ENCODE results near the gene SEC16A.

The SEC16A gene

GRCh38 chr9:136501686-136502085 lies 18.8 kb upstream of the SEC16A start:
- Histone ChIP-seq H3K36me3 (ENCODE audit: control insufficient read depth, insufficient read depth, low read length) (peaks cover 97% of the 10 kb centered on the region), H3K9me3 (ENCODE audit: control insufficient read depth, low read length) (no peaks in the 10 kb centered on the region), H3K27ac (ENCODE audit: insufficient read depth, low read length, poor library complexity, severe bottlenecking) (no peak overlapping the region), H3K4me3 (ENCODE audit: insufficient read depth, low read depth, low read length, poor library complexity, severe bottlenecking) (no peak overlapping the region), H3K4me1 (ENCODE audit: control insufficient read depth, insufficient read depth, low read length, poor library complexity, severe bottlenecking) (no peaks in the 10 kb centered on the region), H3K27me3 (replicated peaks; ENCODE audit: control insufficient read depth, insufficient read depth, low read length, poor library complexity, severe bottlenecking) (no peaks in the 10 kb centered on the region)
- no peak for DNase-seq

DNA sequence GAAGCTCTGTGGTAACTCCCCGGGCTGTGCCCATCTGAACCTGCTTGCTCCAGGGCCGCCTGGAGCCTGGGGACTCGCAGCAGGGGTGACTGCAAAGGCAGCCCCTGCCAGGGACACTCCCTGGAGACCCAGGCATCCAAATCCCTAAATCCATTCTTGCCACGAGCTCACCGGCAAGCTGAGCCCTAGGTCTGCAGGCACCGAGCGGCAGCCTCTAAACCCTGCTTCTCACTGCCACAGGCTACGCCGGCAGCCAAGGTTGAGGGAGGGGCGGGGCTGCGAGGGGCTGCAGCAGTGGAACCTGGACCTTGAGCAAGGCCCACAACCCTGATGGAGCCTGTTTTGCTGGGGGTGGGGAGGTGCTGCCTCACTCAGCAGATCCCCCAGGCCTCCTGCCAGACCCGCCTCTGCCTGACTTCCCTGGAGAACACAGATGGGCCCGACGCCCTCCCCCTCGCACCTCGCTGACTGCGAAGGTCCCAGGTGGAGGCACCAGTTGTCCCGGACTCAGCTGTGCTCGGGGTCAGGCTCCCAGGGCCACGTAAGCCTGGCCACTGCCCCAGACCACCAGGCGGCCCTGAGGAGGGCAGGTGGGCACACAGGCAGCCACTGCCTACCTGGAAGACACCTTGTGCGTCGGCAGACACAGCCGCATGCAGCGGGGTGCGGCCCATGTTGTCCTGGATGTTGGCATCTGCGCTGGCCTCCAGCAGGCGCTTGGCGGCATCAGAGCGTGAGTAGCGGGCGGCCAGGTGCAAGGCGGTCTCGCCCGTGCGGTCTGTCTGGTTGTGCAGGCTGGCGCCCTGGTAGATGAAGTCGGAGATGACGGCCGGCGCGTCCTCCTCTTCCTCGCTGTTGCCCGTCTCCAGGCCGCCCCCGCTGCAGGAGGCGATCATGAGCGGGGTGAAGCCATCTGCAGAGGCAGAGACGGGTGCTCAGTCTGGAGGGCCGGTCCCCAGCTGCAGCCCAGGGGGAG lies 17.4 kb upstream of the SEC16A start:
- Histone ChIP-seq H3K4me3 (ENCODE audit: insufficient read depth, low read depth, low read length, poor library complexity, severe bottlenecking) (no peak overlapping the region), H3K9me3 (ENCODE audit: control insufficient read depth, low read length) (no peaks in the 10 kb centered on the region), H3K36me3 (ENCODE audit: control insufficient read depth, insufficient read depth, low read length) (peaks cover 96% of the 10 kb centered on the region), H3K4me1 (ENCODE audit: control insufficient read depth, insufficient read depth, low read length, poor library complexity, severe bottlenecking) (no peaks in the 10 kb centered on the region), H3K27me3 (replicated peaks; ENCODE audit: control insufficient read depth, insufficient read depth, low read length, poor library complexity, severe bottlenecking) (no peaks in the 10 kb centered on the region), H3K27ac (ENCODE audit: insufficient read depth, low read length, poor library complexity, severe bottlenecking) (no peak overlapping the region)
- no peak for DNase-seq

GRCh38 chr9:136499071-136499934 lies 16.5 kb upstream of the SEC16A start:
- Histone ChIP-seq H3K27me3 (replicated peaks; ENCODE audit: control insufficient read depth, insufficient read depth, low read length, poor library complexity, severe bottlenecking) (no peaks in the 10 kb centered on the region), H3K36me3 (ENCODE audit: control insufficient read depth, insufficient read depth, low read length) (peaks cover 87% of the 10 kb centered on the region), H3K27ac (ENCODE audit: insufficient read depth, low read length, poor library complexity, severe bottlenecking) (no peak overlapping the region), H3K4me1 (ENCODE audit: control insufficient read depth, insufficient read depth, low read length, poor library complexity, severe bottlenecking) (no peaks in the 10 kb centered on the region), H3K9me3 (ENCODE audit: control insufficient read depth, low read length) (no peaks in the 10 kb centered on the region), H3K4me3 (ENCODE audit: insufficient read depth, low read depth, low read length, poor library complexity, severe bottlenecking) (no peak overlapping the region)
- DNase-seq, result no peak

DNA sequence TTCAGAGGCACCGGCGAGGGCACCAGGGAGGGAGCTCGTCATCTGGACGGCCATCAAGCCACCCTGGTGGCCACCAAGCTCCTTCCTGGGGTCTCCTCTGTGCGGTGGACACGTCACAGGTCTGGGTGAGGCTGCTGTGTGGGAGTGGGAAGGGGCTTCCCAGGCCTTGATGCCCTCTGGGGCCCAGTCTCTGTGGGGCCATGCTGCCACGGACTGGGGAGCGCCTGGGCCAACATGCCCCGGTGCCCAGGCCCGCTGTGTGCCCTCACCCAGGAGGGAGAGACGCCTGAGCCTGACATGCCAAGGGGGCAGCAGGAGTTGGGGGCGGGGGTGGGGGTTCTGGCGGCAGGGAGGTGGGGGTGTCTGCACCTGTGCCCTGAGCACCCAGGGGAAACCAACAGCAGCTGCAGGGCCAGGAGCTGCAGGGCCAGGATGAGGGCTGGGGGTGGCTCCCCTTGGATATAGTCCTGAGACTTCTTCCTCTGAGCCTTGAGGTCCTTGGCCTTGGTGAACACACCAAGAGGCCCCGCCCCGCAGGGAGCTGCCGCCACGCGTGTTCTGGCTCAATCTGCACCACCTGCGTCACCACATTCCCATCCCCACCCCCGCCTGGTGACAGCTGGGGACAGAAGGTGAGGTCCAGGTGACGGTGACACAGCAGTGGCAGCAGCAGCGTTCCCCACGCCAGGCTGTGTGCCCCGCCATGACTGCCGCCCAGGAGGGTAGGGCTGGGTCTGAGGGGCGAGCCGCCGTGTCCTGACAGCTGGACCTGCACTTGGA lies 15.3 kb upstream of the SEC16A start:
- peaks cover 75% of the 10 kb centered on the region for H3K36me3 ChIP-seq (ENCODE audit: control insufficient read depth, insufficient read depth, low read length)
- DNase-seq, result no peak

GRCh38 chr9:136496801-136497620 lies 14.2 kb upstream of the SEC16A start:
- Histone ChIP-seq H3K36me3 (ENCODE audit: control insufficient read depth, insufficient read depth, low read length) (peaks cover 64% of the 10 kb centered on the region), H3K27ac (ENCODE audit: insufficient read depth, low read length, poor library complexity, severe bottlenecking) (no peak overlapping the region), H3K27me3 (replicated peaks; ENCODE audit: control insufficient read depth, insufficient read depth, low read length, poor library complexity, severe bottlenecking) (no peaks in the 10 kb centered on the region), H3K9me3 (ENCODE audit: control insufficient read depth, low read length) (no peaks in the 10 kb centered on the region), H3K4me3 (ENCODE audit: insufficient read depth, low read depth, low read length, poor library complexity, severe bottlenecking) (no peak overlapping the region), H3K4me1 (ENCODE audit: control insufficient read depth, insufficient read depth, low read length, poor library complexity, severe bottlenecking) (no peaks in the 10 kb centered on the region)
- no peak for DNase-seq

More for the DNA sequence above, 15.3 kb upstream of the SEC16A start:
- H3K9me3 ChIP-seq (ENCODE audit: control insufficient read depth, low read length), result no peaks in the 10 kb centered on the region
- H3K4me3 ChIP-seq (ENCODE audit: insufficient read depth, low read depth, low read length, poor library complexity, severe bottlenecking), result no peak overlapping the region
- H3K27me3 ChIP-seq (replicated peaks; ENCODE audit: control insufficient read depth, insufficient read depth, low read length, poor library complexity, severe bottlenecking), result no peaks in the 10 kb centered on the region
- H3K27ac ChIP-seq (ENCODE audit: insufficient read depth, low read length, poor library complexity, severe bottlenecking), result no peak overlapping the region
- no peaks in the 10 kb centered on the region for H3K4me1 ChIP-seq (ENCODE audit: control insufficient read depth, insufficient read depth, low read length, poor library complexity, severe bottlenecking)

DNA sequence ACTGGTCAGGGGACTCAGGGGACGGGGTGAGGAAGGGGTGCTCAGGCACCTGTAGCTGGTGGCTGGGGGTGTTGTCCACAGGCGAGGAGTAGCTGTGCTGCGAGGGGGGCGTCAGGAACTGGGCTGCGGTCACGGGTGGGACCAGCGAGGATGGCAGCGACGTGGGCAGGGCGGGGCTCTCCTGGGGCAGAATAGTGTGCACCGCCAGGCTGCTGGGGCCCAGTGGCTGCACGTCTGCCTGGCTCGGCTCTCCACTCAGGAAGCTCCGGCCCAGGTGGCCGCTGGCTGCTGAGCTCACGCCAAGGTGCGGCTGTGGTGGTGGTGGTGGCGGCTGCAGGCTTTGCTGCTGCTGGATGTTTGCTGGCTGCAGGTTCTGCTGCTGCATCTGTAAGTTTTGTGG lies 13.3 kb upstream of the SEC16A start:
- Histone ChIP-seq H3K36me3 (ENCODE audit: control insufficient read depth, insufficient read depth, low read length) (peaks cover 57% of the 10 kb centered on the region), H3K27me3 (replicated peaks; ENCODE audit: control insufficient read depth, insufficient read depth, low read length, poor library complexity, severe bottlenecking) (no peaks in the 10 kb centered on the region)
- no peak for DNase-seq

GRCh38 chr9:136495238-136495800 lies 12.5 kb upstream of the SEC16A start:
- Histone ChIP-seq H3K36me3 (ENCODE audit: control insufficient read depth, insufficient read depth, low read length) (peaks cover 49% of the 10 kb centered on the region), H3K27ac (ENCODE audit: insufficient read depth, low read length, poor library complexity, severe bottlenecking) (no peak overlapping the region), H3K4me3 (ENCODE audit: insufficient read depth, low read depth, low read length, poor library complexity, severe bottlenecking) (no peak overlapping the region), H3K4me1 (ENCODE audit: control insufficient read depth, insufficient read depth, low read length, poor library complexity, severe bottlenecking) (no peaks in the 10 kb centered on the region), H3K27me3 (replicated peaks; ENCODE audit: control insufficient read depth, insufficient read depth, low read length, poor library complexity, severe bottlenecking) (no peaks in the 10 kb centered on the region), H3K9me3 (ENCODE audit: control insufficient read depth, low read length) (no peaks in the 10 kb centered on the region)
- DNase-seq, result no peak

More for the DNA sequence above, 13.3 kb upstream of the SEC16A start:
- Histone ChIP-seq H3K4me3 (ENCODE audit: insufficient read depth, low read depth, low read length, poor library complexity, severe bottlenecking) (no peak overlapping the region), H3K27ac (ENCODE audit: insufficient read depth, low read length, poor library complexity, severe bottlenecking) (no peak overlapping the region), H3K9me3 (ENCODE audit: control insufficient read depth, low read length) (no peaks in the 10 kb centered on the region), H3K4me1 (ENCODE audit: control insufficient read depth, insufficient read depth, low read length, poor library complexity, severe bottlenecking) (no peaks in the 10 kb centered on the region)

DNA sequence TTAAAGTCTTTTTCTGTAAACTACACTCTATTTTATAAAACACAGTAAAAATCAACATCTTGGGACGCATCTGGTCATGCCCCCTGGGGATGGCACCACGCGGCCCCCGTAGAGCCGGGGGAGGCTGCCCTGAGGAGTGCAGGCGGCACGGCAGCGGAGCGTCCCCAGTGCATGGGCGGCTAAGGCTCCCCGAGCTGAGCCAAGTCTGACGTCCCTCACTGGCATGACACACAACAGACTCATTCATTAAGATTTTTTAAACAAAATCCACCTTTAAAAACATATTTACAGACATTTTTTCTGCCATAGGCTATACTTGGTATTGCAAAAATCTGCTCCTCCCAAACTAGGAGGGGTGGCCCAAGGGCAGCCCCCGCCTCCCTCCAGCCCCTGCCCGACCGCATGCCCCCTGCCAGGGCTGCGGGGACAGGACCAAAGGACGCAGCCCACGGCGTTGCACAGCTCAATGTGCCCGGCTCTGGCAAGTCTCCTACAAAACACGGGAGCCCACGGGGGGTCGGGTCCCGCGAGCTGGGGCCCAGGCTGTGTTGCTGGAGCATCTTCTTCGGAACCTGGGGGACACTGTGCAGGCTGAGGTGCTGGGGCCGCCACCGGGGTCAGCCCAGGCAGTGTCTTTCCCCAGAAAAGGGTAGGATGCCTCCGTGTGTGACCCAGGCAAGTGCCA lies 11.8 kb upstream of the SEC16A start:
- Histone ChIP-seq H3K27ac (ENCODE audit: insufficient read depth, low read length, poor library complexity, severe bottlenecking) (no peak overlapping the region), H3K4me3 (ENCODE audit: insufficient read depth, low read depth, low read length, poor library complexity, severe bottlenecking) (no peak overlapping the region), H3K36me3 (ENCODE audit: control insufficient read depth, insufficient read depth, low read length) (peaks cover 42% of the 10 kb centered on the region), H3K4me1 (ENCODE audit: control insufficient read depth, insufficient read depth, low read length, poor library complexity, severe bottlenecking) (no peaks in the 10 kb centered on the region), H3K9me3 (ENCODE audit: control insufficient read depth, low read length) (no peaks in the 10 kb centered on the region), H3K27me3 (replicated peaks; ENCODE audit: control insufficient read depth, insufficient read depth, low read length, poor library complexity, severe bottlenecking) (no peaks in the 10 kb centered on the region)
- no peak for DNase-seq

Measured in effector memory CD4-positive, alpha-beta T cell (primary cell).